Glutamatergic neuron (in vitro differentiated cells): ENCODE results near the gene ZCCHC2. TPM values are rescaled to one million over a fixed set of nuclear protein-coding genes. Genes with fewer than 3 reads are reported as not detected.
A peak's percentile ranks its signal among the peaks of the same experiment; 100 is the strongest.

Experiments
- DNase-seq: peaks from one replicate; pipeline ENCODE4 v3.0.0; 2022
- H3K27ac Mint-ChIP-seq: one replicate; pipeline ENCODE4 v1.8.0; 2020; ENCODE audit warnings: mild to moderate bottlenecking, mixed read lengths, inconsistent platforms; ENCODE audit not compliant: unreplicated experiment
- H3K27me3 Mint-ChIP-seq: one replicate; pipeline ENCODE4 v1.8.0; 2020; ENCODE audit warnings: mild to moderate bottlenecking, moderate library complexity, mixed read lengths, inconsistent platforms; ENCODE audit not compliant: unreplicated experiment
- H3K36me3 Mint-ChIP-seq: one replicate; pipeline ENCODE4 v1.8.0; 2020; ENCODE audit warnings: mild to moderate bottlenecking, mixed read lengths, inconsistent platforms; ENCODE audit not compliant: unreplicated experiment
- H3K4me1 Mint-ChIP-seq: one replicate; pipeline ENCODE4 v1.8.0; 2020; ENCODE audit warnings: mild to moderate bottlenecking, low read depth, mixed read lengths, inconsistent platforms; ENCODE audit not compliant: unreplicated experiment
- H3K4me3 Mint-ChIP-seq: one replicate; pipeline ENCODE4 v1.8.0; 2020; ENCODE audit warnings: mild to moderate bottlenecking, mixed read lengths, inconsistent platforms; ENCODE audit not compliant: unreplicated experiment
- H3K9me3 Mint-ChIP-seq: one replicate; pipeline ENCODE4 v1.8.0; 2020; ENCODE audit warnings: mild to moderate bottlenecking, moderate library complexity, mixed read lengths, inconsistent platforms; ENCODE audit not compliant: unreplicated experiment
- long read RNA-seq: library from polyadenylated mRNA; unstranded; transcript quantifications from one replicate; pipeline ENCODE4 v2.0.0, GENCODE V29; 2020; ENCODE audit not compliant: unreplicated experiment
- total RNA-seq: library from RNA; stranded (reverse); fragmentation: NEBNext Ultra II Directional; extraction: Animal tissue kit (Norgen Biotek cat#: 25700); gene quantifications from one replicate; pipeline ENCODE4 v1.2.1, GENCODE V29; 2021; ENCODE audit not compliant: unreplicated experiment
- TF ChIP-seq, protein P1 (sequence below): fragments of 200-600 bp; sonication (generic); IDR thresholded peaks from one replicate; pipeline ENCODE4 v1.5.0; 2021; ENCODE audit not compliant: partially characterized antibody, unreplicated experiment

ZCCHC2 gene
- total RNA-seq, result 9.9 TPM
- long read RNA-seq, result 0 reads

DNA sequence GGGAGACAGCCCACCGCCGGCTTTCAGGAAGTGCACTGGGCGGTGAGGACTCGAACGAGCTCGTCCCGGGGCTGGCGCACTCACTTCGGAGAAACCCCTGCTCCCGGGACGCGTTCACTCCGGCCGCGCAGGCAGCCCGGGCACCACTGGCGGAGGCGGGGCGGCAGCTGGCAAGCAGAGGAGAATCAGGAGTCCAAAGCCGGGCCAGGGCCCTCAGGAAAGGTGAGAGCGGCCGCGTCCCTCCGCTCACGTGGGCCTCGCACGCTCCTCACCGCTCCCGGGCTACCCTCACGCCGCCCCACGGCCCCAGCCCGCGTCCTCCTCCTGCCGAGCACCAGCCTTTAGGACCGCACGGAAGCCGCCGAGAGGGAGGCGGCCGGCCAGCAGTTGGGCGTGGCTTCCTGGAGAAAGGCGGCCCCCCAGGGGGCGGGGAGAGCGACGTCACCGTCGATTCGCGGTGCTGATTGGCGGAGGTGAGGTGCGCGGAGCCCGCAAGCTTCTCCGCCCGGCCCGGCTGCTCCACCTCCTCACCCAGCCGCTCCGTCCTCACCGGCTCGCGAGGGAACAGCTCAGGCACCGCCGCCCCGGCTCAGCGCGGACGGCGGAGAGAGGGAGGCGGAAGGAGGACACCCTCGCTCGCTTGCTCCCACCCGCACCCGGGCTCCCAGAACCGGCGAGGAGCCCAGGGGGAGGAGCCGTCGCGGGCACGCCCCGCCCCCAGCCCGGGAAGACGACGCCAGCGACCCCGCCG lies at the start of gene ZCCHC2:
Gene ZCCHC2 (plus strand): TSS at position 522 of the 751 bp plus-strand sequence. CDS start 400 bp downstream, outside the sequence.
- H3K4me1 Mint-ChIP-seq, result peaks cover 20% of the 10 kb centered on the region
- DNase-seq, result peak; percentile 99
- peak within 1 kb of the TSS; percentile 69 for H3K27ac Mint-ChIP-seq
- no peaks in the 10 kb centered on the region for H3K36me3 Mint-ChIP-seq
- H3K27me3 Mint-ChIP-seq, result peaks cover 12% of the 10 kb centered on the region
- peak within 1 kb of the TSS; percentile 90 for H3K4me3 Mint-ChIP-seq
- H3K9me3 Mint-ChIP-seq, result peaks cover 11% of the 10 kb centered on the region
- TF ChIP-seq, protein P1, sequence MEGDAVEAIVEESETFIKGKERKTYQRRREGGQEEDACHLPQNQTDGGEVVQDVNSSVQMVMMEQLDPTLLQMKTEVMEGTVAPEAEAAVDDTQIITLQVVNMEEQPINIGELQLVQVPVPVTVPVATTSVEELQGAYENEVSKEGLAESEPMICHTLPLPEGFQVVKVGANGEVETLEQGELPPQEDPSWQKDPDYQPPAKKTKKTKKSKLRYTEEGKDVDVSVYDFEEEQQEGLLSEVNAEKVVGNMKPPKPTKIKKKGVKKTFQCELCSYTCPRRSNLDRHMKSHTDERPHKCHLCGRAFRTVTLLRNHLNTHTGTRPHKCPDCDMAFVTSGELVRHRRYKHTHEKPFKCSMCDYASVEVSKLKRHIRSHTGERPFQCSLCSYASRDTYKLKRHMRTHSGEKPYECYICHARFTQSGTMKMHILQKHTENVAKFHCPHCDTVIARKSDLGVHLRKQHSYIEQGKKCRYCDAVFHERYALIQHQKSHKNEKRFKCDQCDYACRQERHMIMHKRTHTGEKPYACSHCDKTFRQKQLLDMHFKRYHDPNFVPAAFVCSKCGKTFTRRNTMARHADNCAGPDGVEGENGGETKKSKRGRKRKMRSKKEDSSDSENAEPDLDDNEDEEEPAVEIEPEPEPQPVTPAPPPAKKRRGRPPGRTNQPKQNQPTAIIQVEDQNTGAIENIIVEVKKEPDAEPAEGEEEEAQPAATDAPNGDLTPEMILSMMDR, result no peak

DNA sequence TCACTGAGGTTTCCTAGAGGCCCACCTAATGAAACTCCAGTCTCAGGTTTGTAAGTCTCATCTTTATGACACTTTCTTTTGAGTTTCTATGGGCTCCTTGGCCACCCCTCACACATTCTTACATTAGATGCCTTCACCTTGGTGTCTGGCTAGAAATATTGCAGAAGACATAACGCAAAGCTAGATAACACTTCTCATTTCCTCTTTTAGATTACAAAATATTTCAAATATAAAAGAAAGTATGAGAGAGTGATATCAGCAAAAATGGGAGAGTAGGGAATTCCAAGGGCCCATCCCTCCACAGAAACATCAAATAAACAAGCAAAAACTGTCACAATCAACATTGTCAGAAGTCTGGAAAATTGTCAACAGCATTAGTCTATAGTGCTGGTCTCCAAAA lies 43.3 kb upstream of the ZCCHC2 start:
- no peaks in the 10 kb centered on the region for H3K27me3 Mint-ChIP-seq
- no peak overlapping the region for H3K27ac Mint-ChIP-seq
- no peaks in the 10 kb centered on the region for H3K4me1 Mint-ChIP-seq
- no peak overlapping the region for H3K4me3 Mint-ChIP-seq
- DNase-seq, result no peak
- H3K36me3 Mint-ChIP-seq, result peaks cover 18% of the 10 kb centered on the region
- TF ChIP-seq, protein P1, result no peak
- peaks cover 3% of the 10 kb centered on the region for H3K9me3 Mint-ChIP-seq

DNA sequence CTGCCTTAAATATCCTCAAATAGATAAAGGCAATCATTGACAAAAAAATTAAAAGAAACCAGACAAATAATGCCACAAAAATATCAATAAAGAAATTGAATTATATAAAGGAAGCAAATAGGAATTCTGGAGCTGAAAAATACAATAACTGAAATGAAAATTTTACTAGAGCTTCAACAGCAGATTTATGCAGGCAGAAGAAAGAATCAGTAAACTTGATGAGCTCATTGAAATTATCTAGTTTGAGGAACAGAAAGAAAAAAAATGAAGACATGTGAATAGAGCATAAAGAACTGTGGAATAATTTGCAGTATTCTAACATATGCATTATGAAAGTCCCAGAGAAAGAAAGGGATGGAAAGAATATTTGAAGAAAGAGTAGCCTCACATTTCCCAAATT lies 41.9 kb upstream of the ZCCHC2 start:
- peaks cover 18% of the 10 kb centered on the region for H3K36me3 Mint-ChIP-seq
- no peaks in the 10 kb centered on the region for H3K4me1 Mint-ChIP-seq
- DNase-seq, result no peak
- TF ChIP-seq, protein P1, result no peak
- no peak overlapping the region for H3K4me3 Mint-ChIP-seq
- H3K27me3 Mint-ChIP-seq, result no peaks in the 10 kb centered on the region
- no peak overlapping the region for H3K27ac Mint-ChIP-seq
- H3K9me3 Mint-ChIP-seq, result peaks cover 3% of the 10 kb centered on the region

DNA sequence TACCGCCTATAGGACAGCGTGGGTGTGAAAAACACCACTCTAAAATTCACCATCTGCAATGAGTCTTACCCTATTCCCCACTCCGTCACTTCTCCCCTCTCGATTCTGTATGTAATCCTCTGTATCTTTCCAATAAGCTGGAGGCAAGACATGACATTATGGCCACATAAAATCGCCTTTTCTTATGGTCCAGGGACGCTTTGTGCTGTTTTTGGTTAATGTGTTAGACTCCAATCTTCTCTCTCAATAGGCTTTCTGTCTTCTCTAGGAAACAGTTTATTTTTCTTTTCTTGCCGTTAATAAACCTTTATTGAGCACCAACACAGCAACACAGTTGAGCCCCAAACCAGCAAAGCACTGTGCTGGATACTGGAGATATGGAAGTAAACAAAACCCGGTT lies 37.9 kb upstream of the ZCCHC2 start:
- peaks cover 18% of the 10 kb centered on the region for H3K36me3 Mint-ChIP-seq
- no peaks in the 10 kb centered on the region for H3K27me3 Mint-ChIP-seq
- peaks cover 3% of the 10 kb centered on the region for H3K9me3 Mint-ChIP-seq
- H3K4me3 Mint-ChIP-seq, result no peak overlapping the region
- DNase-seq, result no peak
- H3K27ac Mint-ChIP-seq, result no peak overlapping the region
- H3K4me1 Mint-ChIP-seq, result no peaks in the 10 kb centered on the region
- TF ChIP-seq, protein P1, result no peak

DNA sequence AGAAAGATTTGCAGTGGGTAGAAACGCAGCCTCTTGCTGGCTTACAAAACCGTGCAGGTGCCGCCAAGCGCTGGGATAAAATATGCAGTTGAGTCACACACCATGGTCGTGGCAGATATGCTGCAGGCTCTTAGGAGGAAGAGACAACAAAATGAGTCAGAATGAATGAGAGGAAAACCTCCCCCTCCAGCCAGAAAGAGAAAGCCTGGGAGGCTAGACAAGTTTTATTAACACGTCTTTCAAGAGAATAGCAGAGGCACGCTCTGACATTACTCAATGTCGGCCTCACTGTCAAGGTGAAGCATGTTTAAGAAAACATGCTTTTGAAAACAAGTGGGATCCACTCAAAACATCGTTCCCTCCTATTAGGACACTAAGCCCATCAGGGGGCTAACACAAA lies 37.1 kb upstream of the ZCCHC2 start:
- Mint-ChIP-seq H3K27ac (no peak overlapping the region), H3K4me3 (no peak overlapping the region), H3K9me3 (peaks cover 3% of the 10 kb centered on the region), H3K27me3 (no peaks in the 10 kb centered on the region), H3K36me3 (peaks cover 10% of the 10 kb centered on the region), H3K4me1 (no peaks in the 10 kb centered on the region)
- DNase-seq, result no peak
- TF ChIP-seq, protein P1, result no peak
